ENCODE data around the gene ADGRG4. TPM values are rescaled to one million over a fixed set of nuclear protein-coding genes. Genes with fewer than 3 reads are reported as not detected.

The ADGRG4 gene
- polyA plus RNA-seq, 2 of the 4 experiments (the other 2 are of a cell fraction) = not detected

DNA sequence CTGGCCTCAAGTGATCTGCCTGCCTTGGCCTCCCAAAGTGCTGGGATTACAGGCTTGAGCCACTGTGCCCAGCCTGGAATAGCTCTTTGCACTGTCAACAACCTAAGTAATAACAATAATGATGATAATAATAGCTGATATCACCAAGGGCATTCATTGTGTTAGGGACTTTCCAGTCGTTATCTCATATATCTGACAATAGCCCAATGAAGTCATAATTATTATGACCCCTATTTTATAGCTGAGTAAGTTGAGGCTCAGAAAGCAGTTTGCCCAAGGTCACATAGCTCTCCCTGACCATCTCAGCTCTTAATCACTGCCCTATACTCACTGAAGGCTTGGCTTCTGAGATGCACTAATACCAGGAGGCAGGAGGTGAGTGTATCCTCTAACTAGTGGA lies 30.8 kb upstream of the ADGRG4 start:
- no peak for ATAC-seq
- no peak for DNase-seq (ENCODE audit: low read depth in 1 of 2, low spot score in 1 of 2)
- no peak overlapping the region for H3K27ac ChIP-seq
- H3K4me2 ChIP-seq = no peak overlapping the region
- TF ChIP-seq NR3C1 (IDR thresholded peaks at IDR 0.05) = no peak
- TF ChIP-seq, protein P1, sequence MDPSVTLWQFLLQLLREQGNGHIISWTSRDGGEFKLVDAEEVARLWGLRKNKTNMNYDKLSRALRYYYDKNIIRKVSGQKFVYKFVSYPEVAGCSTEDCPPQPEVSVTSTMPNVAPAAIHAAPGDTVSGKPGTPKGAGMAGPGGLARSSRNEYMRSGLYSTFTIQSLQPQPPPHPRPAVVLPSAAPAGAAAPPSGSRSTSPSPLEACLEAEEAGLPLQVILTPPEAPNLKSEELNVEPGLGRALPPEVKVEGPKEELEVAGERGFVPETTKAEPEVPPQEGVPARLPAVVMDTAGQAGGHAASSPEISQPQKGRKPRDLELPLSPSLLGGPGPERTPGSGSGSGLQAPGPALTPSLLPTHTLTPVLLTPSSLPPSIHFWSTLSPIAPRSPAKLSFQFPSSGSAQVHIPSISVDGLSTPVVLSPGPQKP (IDR thresholded peaks at IDR 0.05; ENCODE audit: low read depth, low read length) = no peak
- no peak for TF ChIP-seq CBX8 (IDR thresholded peaks at IDR 0.05)
- TF ChIP-seq RAD21 (conservative IDR thresholded peaks at IDR 0.05 in 1 of 2, IDR thresholded peaks at IDR 0.05 in 1 of 2) = no peak
- TF ChIP-seq, protein P2, sequence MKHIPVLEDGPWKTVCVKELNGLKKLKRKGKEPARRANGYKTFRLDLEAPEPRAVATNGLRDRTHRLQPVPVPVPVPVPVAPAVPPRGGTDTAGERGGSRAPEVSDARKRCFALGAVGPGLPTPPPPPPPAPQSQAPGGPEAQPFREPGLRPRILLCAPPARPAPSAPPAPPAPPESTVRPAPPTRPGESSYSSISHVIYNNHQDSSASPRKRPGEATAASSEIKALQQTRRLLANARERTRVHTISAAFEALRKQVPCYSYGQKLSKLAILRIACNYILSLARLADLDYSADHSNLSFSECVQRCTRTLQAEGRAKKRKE (CRISPR knock-in tag; IDR thresholded peaks at IDR 0.05; ENCODE audit: low read depth) = no peak
- TF ChIP-seq TFCP2L1 (CRISPR knock-in tag; IDR thresholded peaks at IDR 0.05) = no peak
- no peak for TF ChIP-seq BHLHE40 (IDR thresholded peaks at IDR 0.05; ENCODE audit: low read depth, low read length)
- TF ChIP-seq, protein P3, sequence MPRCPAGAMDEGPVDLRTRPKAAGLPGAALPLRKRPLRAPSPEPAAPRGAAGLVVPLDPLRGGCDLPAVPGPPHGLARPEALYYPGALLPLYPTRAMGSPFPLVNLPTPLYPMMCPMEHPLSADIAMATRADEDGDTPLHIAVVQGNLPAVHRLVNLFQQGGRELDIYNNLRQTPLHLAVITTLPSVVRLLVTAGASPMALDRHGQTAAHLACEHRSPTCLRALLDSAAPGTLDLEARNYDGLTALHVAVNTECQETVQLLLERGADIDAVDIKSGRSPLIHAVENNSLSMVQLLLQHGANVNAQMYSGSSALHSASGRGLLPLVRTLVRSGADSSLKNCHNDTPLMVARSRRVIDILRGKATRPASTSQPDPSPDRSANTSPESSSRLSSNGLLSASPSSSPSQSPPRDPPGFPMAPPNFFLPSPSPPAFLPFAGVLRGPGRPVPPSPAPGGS (IDR thresholded peaks at IDR 0.05) = no peak
- TF ChIP-seq, protein P4, sequence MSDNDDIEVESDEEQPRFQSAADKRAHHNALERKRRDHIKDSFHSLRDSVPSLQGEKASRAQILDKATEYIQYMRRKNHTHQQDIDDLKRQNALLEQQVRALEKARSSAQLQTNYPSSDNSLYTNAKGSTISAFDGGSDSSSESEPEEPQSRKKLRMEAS (IDR thresholded peaks at IDR 0.05) = no peak
- TF ChIP-seq, protein P5, sequence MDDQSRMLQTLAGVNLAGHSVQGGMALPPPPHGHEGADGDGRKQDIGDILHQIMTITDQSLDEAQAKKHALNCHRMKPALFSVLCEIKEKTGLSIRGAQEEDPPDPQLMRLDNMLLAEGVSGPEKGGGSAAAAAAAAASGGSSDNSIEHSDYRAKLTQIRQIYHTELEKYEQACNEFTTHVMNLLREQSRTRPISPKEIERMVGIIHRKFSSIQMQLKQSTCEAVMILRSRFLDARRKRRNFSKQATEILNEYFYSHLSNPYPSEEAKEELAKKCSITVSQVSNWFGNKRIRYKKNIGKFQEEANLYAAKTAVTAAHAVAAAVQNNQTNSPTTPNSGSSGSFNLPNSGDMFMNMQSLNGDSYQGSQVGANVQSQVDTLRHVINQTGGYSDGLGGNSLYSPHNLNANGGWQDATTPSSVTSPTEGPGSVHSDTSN (IDR thresholded peaks at IDR 0.05) = no peak
- no peak for TF ChIP-seq CHD2 (IDR thresholded peaks at IDR 0.05; ENCODE audit: low read length, partially characterized antibody)
- TF ChIP-seq POLR2AphosphoS2 (conservative IDR thresholded peaks at IDR 0.05; ENCODE audit: low read length) = no peak
- TF ChIP-seq, protein P6, sequence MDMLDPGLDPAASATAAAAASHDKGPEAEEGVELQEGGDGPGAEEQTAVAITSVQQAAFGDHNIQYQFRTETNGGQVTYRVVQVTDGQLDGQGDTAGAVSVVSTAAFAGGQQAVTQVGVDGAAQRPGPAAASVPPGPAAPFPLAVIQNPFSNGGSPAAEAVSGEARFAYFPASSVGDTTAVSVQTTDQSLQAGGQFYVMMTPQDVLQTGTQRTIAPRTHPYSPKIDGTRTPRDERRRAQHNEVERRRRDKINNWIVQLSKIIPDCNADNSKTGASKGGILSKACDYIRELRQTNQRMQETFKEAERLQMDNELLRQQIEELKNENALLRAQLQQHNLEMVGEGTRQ (IDR thresholded peaks at IDR 0.05) = no peak
- POLR2A ChIA-PET = no interaction called here
- no peak for FAIRE-seq
- no peaks in the 10 kb centered on the region for H3K9me3 ChIP-seq
- 22% methylated on average over 1 of the region's 1 CpG for WGBS (ENCODE audit: missing lambda C conversion rate)
- H3K4me1 ChIP-seq = no peaks in the 10 kb centered on the region
- CTCF ChIA-PET = interaction anchor here (0.6 to 3.3 kb wide), 9 partner anchors 9 to 540 kb away, joined by 3 to 44 read pairs (median 4); no protein-coding TSS in a partner anchor
- H3K4me3 ChIP-seq = no peak overlapping the region

DNA sequence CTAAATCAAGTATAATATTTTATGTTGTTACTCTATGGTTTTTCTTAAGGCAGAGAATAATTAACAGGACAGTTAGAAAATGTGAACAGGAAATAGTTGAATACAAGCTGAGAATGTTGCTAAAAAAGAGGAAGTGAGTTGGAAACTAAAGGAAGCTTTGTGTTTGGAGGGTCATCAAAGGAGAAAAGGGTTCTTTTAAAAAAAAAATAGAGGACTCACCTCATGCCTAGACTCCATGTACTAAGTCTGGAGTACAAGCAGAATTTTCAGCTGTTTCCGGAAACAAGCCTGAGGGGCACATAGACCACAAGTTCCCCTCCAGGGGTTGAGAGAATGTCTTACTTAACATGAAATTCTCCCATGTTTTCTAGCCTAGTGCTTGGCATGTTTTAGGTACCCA lies 29.5 kb upstream of the ADGRG4 start:
- FAIRE-seq = peak; percentile 39
- no peak for TF ChIP-seq RNF2 (IDR thresholded peaks at IDR 0.05; ENCODE audit: borderline replicate concordance, low read depth)
- TF ChIP-seq FOSL2 (IDR thresholded peaks at IDR 0.05) = no peak
- TF ChIP-seq FOSL2 (CRISPR knock-in tag; IDR thresholded peaks at IDR 0.05) = no peak
- no peak for TF ChIP-seq ZC3H11A (IDR thresholded peaks at IDR 0.05)
- TF ChIP-seq POLR2AphosphoS2 (conservative IDR thresholded peaks at IDR 0.05; ENCODE audit: low read length) = no peak
- TF ChIP-seq HOXA7 (CRISPR knock-in tag; IDR thresholded peaks at IDR 0.05) = no peak
- no peak for TF ChIP-seq RARB (CRISPR knock-in tag; IDR thresholded peaks at IDR 0.05)
- no peak for TF ChIP-seq CBX8 (IDR thresholded peaks at IDR 0.05)
- no peak for TF ChIP-seq EP300 (IDR thresholded peaks at IDR 0.05)
- TF ChIP-seq MAFK (IDR thresholded peaks at IDR 0.05; ENCODE audit: partially characterized antibody) = no peak
- no peaks in the 10 kb centered on the region for H3K9me3 ChIP-seq
- no peak for ATAC-seq
- POLR2A ChIA-PET = no interaction called here
- 83% methylated on average over 1 of the region's 1 CpG for WGBS (ENCODE audit: missing lambda C conversion rate)
- H3K4me1 ChIP-seq = no peaks in the 10 kb centered on the region
- CTCF ChIA-PET = interaction anchor here (0.9 kb wide), 1 partner anchor 243 kb away, joined by 5 read pairs; no protein-coding TSS in a partner anchor
- H3K4me2 ChIP-seq = no peak overlapping the region
- DNase-seq (ENCODE audit: low read depth in 1 of 2, low spot score in 1 of 2) = no peak
- H3K27ac ChIP-seq = no peak overlapping the region
- no peak overlapping the region for H3K4me3 ChIP-seq
